IPS DF 6.9 (cell line): ENCODE measurements around the gene MDM4.
"Not testable (repeated sequence)": the region's sequence is repeated elsewhere in the genome, so short reads cannot be mapped to it uniquely, and the experiment has no call there.

Experiments
- DNase-seq: peaks from one replicate; pipeline ENCODE4 v3.0.0-alpha.2; 2013; ENCODE audit warnings: low read depth, low spot score
- H3K27ac ChIP-seq: one replicate; pipeline ENCODE4 v1.5.1; 2013; ENCODE audit warnings: low read length, control low read depth
- H3K27me3 ChIP-seq: 2 replicates; pipeline ENCODE4 v1.6.1; 2013; ENCODE audit warnings: mild to moderate bottlenecking, low read length; ENCODE audit not compliant: control insufficient read depth, insufficient read depth
- H3K36me3 ChIP-seq: 2 replicates; pipeline ENCODE4 v1.6.1; 2013; ENCODE audit warnings: low read length; ENCODE audit not compliant: control insufficient read depth, insufficient read depth
- H3K4me1 ChIP-seq: 2 replicates; pipeline ENCODE4 v1.6.1; 2013; ENCODE audit warnings: low read length; ENCODE audit not compliant: control insufficient read depth, insufficient read depth
- H3K4me3 ChIP-seq: 2 replicates; pipeline ENCODE4 v1.5.1; 2013; ENCODE audit warnings: mild to moderate bottlenecking, low read length
- H3K9me3 ChIP-seq: 2 replicates; pipeline ENCODE4 v1.6.1; 2013; ENCODE audit warnings: low read length, inconsistent platforms; ENCODE audit not compliant: control insufficient read depth, insufficient read depth
- WGBS: extraction: QIAGEN DNeasy Blood & Tissue Kit; methylation state at CpG from one replicate; pipeline ENCODE4 v1.1.7; 2013; ENCODE audit warnings: mixed read lengths, missing lambda C conversion rate; ENCODE audit not compliant: insufficient read length, insufficient coverage; 5-methylcytosine and 5-hydroxymethylcytosine counted together

MDM4 gene

GRCh38 chr1:204503913-204504519, 12.2 kb upstream of the MDM4 start:
- WGBS: no CpG with 5 or more reads among the region's 4 CpGs
- DNase-seq: no peak
- Histone ChIP-seq H3K4me1 (no peaks in the 10 kb centered on the region; the same call in 1 of the 2 replicates), H3K9me3 (no peaks in the 10 kb centered on the region), H3K27ac (no peak overlapping the region), H3K27me3 (no peaks in the 10 kb centered on the region), H3K36me3 (no peaks in the 10 kb centered on the region), H3K4me3 (no peak overlapping the region)

- Histone ChIP-seq H3K27me3 (no peaks in the 10 kb centered on the region), H3K4me3 (peak overlapping the region; percentile 51; the same call in 1 of the 2 replicates), H3K27ac (no peak overlapping the region), H3K9me3 (no peaks in the 10 kb centered on the region), H3K4me1 (no peaks in the 10 kb centered on the region; the same call in 1 of the 2 replicates), H3K36me3 (no peaks in the 10 kb centered on the region)
- no CpG with 5 or more reads among the region's 4 CpGs for WGBS
- DNase-seq: no peak
Measured at GRCh38 chr1:204505674-204506200, 10.5 kb upstream of the MDM4 start.

- Histone ChIP-seq H3K4me1 (no peaks in the 10 kb centered on the region; the same call in 1 of the 2 replicates), H3K9me3 (no peaks in the 10 kb centered on the region), H3K4me3 (peak overlapping the region; percentile 97; the same call in 1 of the 2 replicates), H3K27me3 (no peaks in the 10 kb centered on the region), H3K36me3 (no peaks in the 10 kb centered on the region), H3K27ac (no peak overlapping the region)
- DNase-seq: no peak
- WGBS: no CpG with 5 or more reads among the region's 27 CpGs
Measured at GRCh38 chr1:204506201-204506968, 9.8 kb upstream of the MDM4 start.

GRCh38 chr1:204506969-204507316, 9.3 kb upstream of the MDM4 start:
- H3K27me3 ChIP-seq: no peaks in the 10 kb centered on the region
- no peaks in the 10 kb centered on the region for H3K9me3 ChIP-seq
- H3K4me1 ChIP-seq: no peaks in the 10 kb centered on the region; the same call in 1 of the 2 replicates
- H3K4me3 ChIP-seq: peak overlapping the region; percentile 97; the same call in 1 of the 2 replicates
- DNase-seq: no peak
- H3K27ac ChIP-seq: no peak overlapping the region
- no peaks in the 10 kb centered on the region for H3K36me3 ChIP-seq
- no CpG with 5 or more reads among the region's 13 CpGs for WGBS

- no CpG with 5 or more reads among the region's 22 CpGs for WGBS
- H3K4me1 ChIP-seq: no peaks in the 10 kb centered on the region; the same call in 1 of the 2 replicates
- H3K36me3 ChIP-seq: no peaks in the 10 kb centered on the region
- no peak overlapping the region for H3K27ac ChIP-seq
- no peak for DNase-seq
- no peaks in the 10 kb centered on the region for H3K9me3 ChIP-seq
- H3K27me3 ChIP-seq: no peaks in the 10 kb centered on the region
- peak overlapping the region; percentile 97; the same call in 1 of the 2 replicates for H3K4me3 ChIP-seq
Measured at GRCh38 chr1:204507317-204508105, 8.7 kb upstream of the MDM4 start.

GRCh38 chr1:204509186-204509635, 7.0 kb upstream of the MDM4 start:
- no peaks in the 10 kb centered on the region for H3K36me3 ChIP-seq
- no peak overlapping the region for H3K27ac ChIP-seq
- no peak overlapping the region for H3K4me3 ChIP-seq
- DNase-seq: no peak
- H3K27me3 ChIP-seq: no peaks in the 10 kb centered on the region
- no CpG with 5 or more reads among the region's 9 CpGs for WGBS
- no peaks in the 10 kb centered on the region for H3K9me3 ChIP-seq
- H3K4me1 ChIP-seq: no peaks in the 10 kb centered on the region

- Histone ChIP-seq H3K4me1 (no peaks in the 10 kb centered on the region), H3K36me3 (no peaks in the 10 kb centered on the region), H3K27me3 (no peaks in the 10 kb centered on the region), H3K4me3 (no peak overlapping the region), H3K27ac (no peak overlapping the region), H3K9me3 (no peaks in the 10 kb centered on the region)
- no peak for DNase-seq
Measured at GRCh38 chr1:204511366-204511765, 4.8 kb upstream of the MDM4 start.

GRCh38 chr1:204513117-204513716, 3.0 kb upstream of the MDM4 start:
- Histone ChIP-seq H3K9me3 (no peaks in the 10 kb centered on the region), H3K27ac (no peak overlapping the region), H3K4me1 (no peaks in the 10 kb centered on the region), H3K27me3 (no peaks in the 10 kb centered on the region), H3K36me3 (peaks cover under 1% of the 10 kb centered on the region; the same call in 1 of the 2 replicates), H3K4me3 (no peak overlapping the region)
- DNase-seq: no peak
- no CpG with 5 or more reads among the region's 15 CpGs for WGBS

GRCh38 chr1:204514828-204515227, 1.4 kb upstream of the MDM4 start:
- H3K4me1 ChIP-seq: no peaks in the 10 kb centered on the region
- DNase-seq: no peak
- H3K27me3 ChIP-seq: no peaks in the 10 kb centered on the region
- H3K9me3 ChIP-seq: no peaks in the 10 kb centered on the region
- H3K36me3 ChIP-seq: peaks cover 4% of the 10 kb centered on the region; the same call in 1 of the 2 replicates
- H3K27ac ChIP-seq: no peak overlapping the region
- no CpG with 5 or more reads among the region's 2 CpGs for WGBS
- no peak overlapping the region for H3K4me3 ChIP-seq

GRCh38 chr1:204517382-204517781, 1.2 kb downstream of the MDM4 start:
- H3K27me3 ChIP-seq, H3K4me1 ChIP-seq, H3K36me3 ChIP-seq, H3K27ac ChIP-seq, H3K4me3 ChIP-seq, DNase-seq, H3K9me3 ChIP-seq: not testable (repeated sequence)
- no CpG with 5 or more reads among the region's 19 CpGs for WGBS
